HEK293 (cell line): ENCODE results near the gene KLRC4.
"Not testable (repeated sequence)": the region's sequence is repeated elsewhere in the genome, so short reads cannot be mapped to it uniquely, and the experiment has no call there.

Experiments used
- CTCF ChIA-PET: fragments of 350-600 bp; formaldehyde crosslinking; extraction: SDS; loops from one replicate; lab custom pipeline; 2021; ENCODE audit warnings: antibody characterized with exemption; lab: Yijun Ruan, JAX
- POLR2A ChIA-PET: fragments of 300-600 bp; formaldehyde crosslinking; extraction: SDS; loops from one replicate; lab custom pipeline; 2020; ENCODE audit warnings: antibody characterized with exemption, inconsistent platforms; lab: Yijun Ruan, JAX
- H3K27ac ChIP-seq: fragments of 200-500 bp; sonication (Bioruptor generic); 2 replicates; pipeline ENCODE4 v1.5.1; 2014; ENCODE audit warnings: low read depth, low read length, control low read depth, inconsistent platforms; ENCODE audit errors: extremely low read depth
- H3K36me3 ChIP-seq, 2 experiments: fragments of 200-500 bp in 1 of 2; sonication (Bioruptor generic) in 1 of 2; 1 replicate in 1 of 2; 2 replicates in 1 of 2; pipeline ENCODE4 v1.5.1; 2014 to 2017; ENCODE audit warnings: inconsistent platforms in 2 of 2, low read length in 2 of 2; ENCODE audit not compliant: control insufficient read depth in 2 of 2, insufficient read depth in 1 of 2
- H3K4me1 ChIP-seq: fragments of 200-500 bp; sonication (Bioruptor generic); 2 replicates; pipeline ENCODE4 v1.5.1; 2014; ENCODE audit warnings: mild to moderate bottlenecking, low read length, inconsistent platforms; ENCODE audit not compliant: control insufficient read depth, insufficient read depth
- H3K4me3 ChIP-seq: 2 replicates; pipeline ENCODE4 v1.5.1; 2011; ENCODE audit warnings: low read depth, mild to moderate bottlenecking, control low read depth, low read length, moderate library complexity
- H3K9me3 ChIP-seq: fragments of 200-500 bp; sonication (Bioruptor generic); 2 replicates; pipeline ENCODE4 v1.5.1; 2014; ENCODE audit warnings: low read depth, low read length, inconsistent platforms; ENCODE audit not compliant: control insufficient read depth, insufficient read depth
- KLF1 ChIP-seq: fragments of 450-650 bp; formaldehyde crosslinking; IDR thresholded peaks from 2 replicates; pipeline ENCODE4 v1.5.1; 2016; ENCODE audit warnings: missing biosample characterization, missing genetic modification characterization
- PRDM10 ChIP-seq: fragments of 450-650 bp; formaldehyde crosslinking; IDR thresholded peaks from 2 replicates; pipeline ENCODE4 v1.5.1; 2016; ENCODE audit warnings: missing biosample characterization, missing genetic modification characterization
- ZBTB8A ChIP-seq: fragments of 450-650 bp; formaldehyde crosslinking; IDR thresholded peaks from 2 replicates; pipeline ENCODE4 v1.5.1; 2016; ENCODE audit warnings: missing biosample characterization, missing genetic modification characterization
- ZFP69B ChIP-seq: fragments of 450-650 bp; formaldehyde crosslinking; IDR thresholded peaks from 2 replicates; pipeline ENCODE4 v1.5.1; 2016; ENCODE audit warnings: missing biosample characterization, missing genetic modification characterization
- ZIC2 ChIP-seq: fragments of 450-650 bp; formaldehyde crosslinking; IDR thresholded peaks from 2 replicates; pipeline ENCODE4 v1.5.1; 2016; ENCODE audit warnings: missing biosample characterization, missing genetic modification characterization
- ZNF184 ChIP-seq: fragments of 450-650 bp; IDR thresholded peaks from 2 replicates; pipeline ENCODE4 v1.5.1; 2018; ENCODE audit warnings: missing biosample characterization, mild to moderate bottlenecking, missing genetic modification characterization
- ZNF214 ChIP-seq: fragments of 450-650 bp; formaldehyde crosslinking; IDR thresholded peaks from 2 replicates; pipeline ENCODE4 v1.5.1; 2017; ENCODE audit warnings: missing biosample characterization, mild to moderate bottlenecking, missing genetic modification characterization, borderline replicate concordance
- ZNF510 ChIP-seq: fragments of 450-650 bp; formaldehyde crosslinking; IDR thresholded peaks from 2 replicates; pipeline ENCODE4 v1.5.1; 2018; ENCODE audit warnings: mild to moderate bottlenecking, missing genetic modification characterization, missing biosample characterization; ENCODE audit not compliant: insufficient replicate concordance
- ZXDB ChIP-seq: fragments of 450-650 bp; formaldehyde crosslinking; IDR thresholded peaks from 2 replicates; pipeline ENCODE4 v1.5.1; 2016; ENCODE audit warnings: missing biosample characterization, missing genetic modification characterization

KLRC4 gene

GRCh38 chr12:10374624-10375018, 34.9 kb downstream of the KLRC4 start (continued):
- TF ChIP-seq ZBTB8A = no peak

- Histone ChIP-seq H3K4me3 (no peak overlapping the region), H3K27ac (no peak overlapping the region), H3K9me3 (no peaks in the 10 kb centered on the region), H3K36me3 (peaks cover 17 to 35% of the 10 kb centered on the region in 2 experiments), H3K4me1 (no peaks in the 10 kb centered on the region; the same call in 1 of the 2 replicates)
- TF ChIP-seq ZNF184 (no peak), ZIC2 (tag by site-specific recombination) (peak; percentile 85), PRDM10 (tag by site-specific recombination) (peak; percentile 52; the same call in 1 of the 2 replicates), KLF1 (tag by site-specific recombination) (peak; percentile 56; the same call in 1 of the 2 replicates), ZXDB (tag by site-specific recombination) (no peak)
- ChIA-PET POLR2A (no interaction called here), CTCF (no interaction called here)
Measured at GRCh38 chr12:10372559-10372958, 37.0 kb downstream of the KLRC4 start.

GRCh38 chr12:10371893-10372535, 37.5 kb downstream of the KLRC4 start:
- H3K36me3 ChIP-seq = peaks cover 17 to 29% of the 10 kb centered on the region in 2 experiments
- H3K4me3 ChIP-seq, H3K27ac ChIP-seq, H3K4me1 ChIP-seq, CTCF ChIA-PET, POLR2A ChIA-PET, H3K9me3 ChIP-seq: not testable (repeated sequence)

GRCh38 chr12:10369557-10370415, 39.8 kb downstream of the KLRC4 start:
- no peak for TF ChIP-seq ZNF510 (tag by site-specific recombination)
- no peak for TF ChIP-seq ZFP69B (tag by site-specific recombination)
- no peak for TF ChIP-seq ZNF214
- Histone ChIP-seq H3K4me3 (no peak overlapping the region), H3K4me1 (peaks cover 6% of the 10 kb centered on the region), H3K9me3 (no peaks in the 10 kb centered on the region), H3K27ac (no peak overlapping the region), H3K36me3 (peaks cover 7 to 9% of the 10 kb centered on the region in 2 experiments)
- ChIA-PET POLR2A (interaction anchor here (1.0 kb wide), 1 partner anchor 16 kb away, joined by 3 read pairs; no protein-coding TSS in a partner anchor), CTCF (interaction anchor here (0.9 kb wide), 1 partner anchor 39 kb away, joined by 5 read pairs; no protein-coding TSS in a partner anchor)
